Kidney (tissue), 14 donors: Measurements from ENCODE around the gene SAMD13. TPM values are rescaled to one million over a fixed set of nuclear protein-coding genes. Genes with fewer than 3 reads are reported as not detected.

Experiments
- DNase-seq, 5 donors: peaks; one replicate each; pipeline ENCODE4 v3.0.0-alpha.2; 2013 to 2020
- FAIRE-seq: peaks from 2 replicates; lab custom pipeline; 2012; peaks lifted over from hg19 to GRCh38; lab: Jason Lieb, UNC
- H3K27ac ChIP-seq, 2 donors: one replicate each; pipeline ENCODE4 v1.7.0; 2013; ENCODE audit warnings: low read depth in 2 of 2, low read length in 2 of 2, inconsistent platforms in 1 of 2
- H3K27me3 ChIP-seq: one replicate; pipeline ENCODE4 v1.7.1; 2013; ENCODE audit warnings: low read length, inconsistent platforms; ENCODE audit not compliant: control insufficient read depth, insufficient read depth
- H3K36me3 ChIP-seq, 3 donors: one replicate each; pipeline versions ENCODE4 v1.7.0 to v1.7.1; 2013; ENCODE audit warnings: low read length in 3 of 3, control low read depth in 1 of 3, inconsistent platforms in 1 of 3; ENCODE audit not compliant: insufficient read depth in 3 of 3, control insufficient read depth in 2 of 3
- H3K4me1 ChIP-seq, 3 donors: one replicate each; pipeline versions ENCODE4 v1.7.0 to v1.7.1; 2013; ENCODE audit warnings: low read length in 3 of 3, inconsistent platforms in 1 of 3, low read depth in 1 of 3; ENCODE audit not compliant: control insufficient read depth in 2 of 3, insufficient read depth in 2 of 3
- H3K4me3 ChIP-seq, 3 donors: one replicate each; pipeline versions ENCODE4 v1.7.0 to v1.8.1; 2013; ENCODE audit warnings: low read length in 3 of 3, control low read depth in 1 of 3, inconsistent platforms in 1 of 3
- H3K9ac ChIP-seq, 3 donors: one replicate each; pipeline versions ENCODE4 v1.7.0 to v1.7.1; 2013; ENCODE audit warnings: low read length in 3 of 3, control low read depth in 1 of 3, inconsistent platforms in 1 of 3
- H3K9me3 ChIP-seq, 3 donors: one replicate each; pipeline versions ENCODE4 v1.7.0 to v1.7.1; 2013; ENCODE audit warnings: low read length in 3 of 3, control low read depth in 1 of 3, inconsistent platforms in 1 of 3; ENCODE audit not compliant: control insufficient read depth in 2 of 3, insufficient read depth in 1 of 3
- CTCF ChIP-seq: IDR thresholded peaks from 3 replicates; pipeline ENCODE4 v1.5.1; 2012; ENCODE audit warnings: mild to moderate bottlenecking, moderate library complexity, borderline replicate concordance; ENCODE audit not compliant: insufficient read depth; ENCODE audit errors: extremely low read depth
- intact Hi-C: fragments of 100-400 bp; cut with DNase I; formaldehyde crosslinking; loops from one replicate; pipeline ENCODE4 v1.11.1; 2022
- polyA plus RNA-seq: library from polyadenylated mRNA; stranded (reverse); fragments of 350-450 nt; fragmentation: Illumina TruSeq; extraction: RNeasy Lipid Tissue Mini Kit (QIAGEN cat#74804); gene quantifications from one replicate; pipeline ENCODE4 v1.2.3, GENCODE V29; 2014; ENCODE audit warnings: low read depth, low replicate concordance; ENCODE audit not compliant: insufficient read depth
- total RNA-seq: library from RNA; stranded (reverse); fragmentation: NEBNext Ultra II Directional; extraction: Animal tissue kit (Norgen Biotek cat#: 25700); gene quantifications from one replicate; pipeline ENCODE4 v1.2.1, GENCODE V29; 2021
- donor health status: control.
- donor health status: control.
- donor health status: control.
- donor health status: control.
- donor health status: control.
- donor health status: DM: yes; HTN: yes; CAD: no.
- donor health status: Normal renal cell carcinoma (clear cell type).

SAMD13 gene
- total and polyA plus RNA-seq, 2 donors from 2014 or later, result 2.9 to 4.5 TPM

GRCh38 chr1:84386716-84387479 lies 85.4 kb downstream of the SAMD13 start:
- intact Hi-C loops, result no loop called here
- TF ChIP-seq CTCF, result no peak
- Histone ChIP-seq H3K9me3 (no peaks in the 10 kb centered on the region), H3K27me3 (no peaks in the 10 kb centered on the region), H3K4me1 (no peaks in the 10 kb centered on the region), H3K4me3 (no peak overlapping the region), H3K9ac (no peak overlapping the region), H3K36me3 (no peaks in the 10 kb centered on the region), H3K27ac (no peak overlapping the region)
- DNase-seq (no peak), FAIRE-seq (no peak)

- Histone ChIP-seq H3K27me3 (no peaks in the 10 kb centered on the region), H3K36me3 (no peaks in the 10 kb centered on the region), H3K9ac (no peak overlapping the region), H3K27ac (no peak overlapping the region), H3K4me3 (no peak overlapping the region), H3K4me1 (no peaks in the 10 kb centered on the region), H3K9me3 (no peaks in the 10 kb centered on the region)
- no peak for TF ChIP-seq CTCF
- DNase-seq, result no peak
- FAIRE-seq, result no peak
- intact Hi-C loops, result no loop called here
These were observed 86.1 kb downstream of the SAMD13 start for GRCh38 chr1:84387480-84388163.

GRCh38 chr1:84390226-84390625 lies 88.7 kb downstream of the SAMD13 start:
- Histone ChIP-seq H3K9me3 (no peaks in the 10 kb centered on the region), H3K4me3 (no peak overlapping the region), H3K27me3 (no peaks in the 10 kb centered on the region), H3K27ac (no peak overlapping the region), H3K9ac (no peak overlapping the region), H3K36me3 (no peaks in the 10 kb centered on the region), H3K4me1 (no peaks in the 10 kb centered on the region)
- FAIRE-seq (no peak), DNase-seq (no peak)
- intact Hi-C loops, result no loop called here
- no peak for TF ChIP-seq CTCF
